ENCODE results near the gene MAPK8IP3. TPM values are rescaled to one million over a fixed set of nuclear protein-coding genes. Genes with fewer than 3 reads are reported as not detected.

MAPK8IP3 gene
- total and polyA plus RNA-seq, 9 of the 15 experiments (the other 6 are each of a cell fraction or from before 2014, with no cell fraction given): 0.17 to 58.7 (median 16.7) TPM

DNA sequence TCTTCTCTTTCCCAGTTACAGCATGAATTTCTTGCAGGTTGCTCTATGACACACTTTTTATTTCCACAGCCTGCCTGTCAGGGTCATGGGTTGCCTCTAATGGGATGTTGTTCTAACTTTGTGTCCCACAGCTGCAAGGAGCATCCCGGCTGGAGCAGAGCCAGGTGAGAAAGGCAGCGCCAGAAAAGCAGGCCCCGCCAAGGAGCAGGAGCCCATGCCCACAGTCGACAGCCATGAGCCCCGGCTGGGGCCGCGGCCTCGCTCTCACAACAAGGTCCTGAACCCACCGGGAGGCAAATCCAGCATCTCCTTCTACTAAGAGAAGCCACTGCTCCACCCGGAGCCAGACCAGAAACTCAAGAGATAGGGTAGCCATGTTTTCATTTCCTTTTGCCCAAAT lies 7.3 kb upstream of the MAPK8IP3 start:
- Histone ChIP-seq H3K36me3 (ENCODE audit: control insufficient read depth, insufficient read depth, low read length) (peaks cover 93% of the 10 kb centered on the region), H3K4me1 (replicated peaks in 1 of 2; ENCODE audit: control insufficient read depth in 2 of 2, insufficient read depth in 2 of 2, low read length in 2 of 2) (no peaks in the 10 kb centered on the region; a peak in 1 of 5 replicates), H4K20me1 (replicated peaks; ENCODE audit: control insufficient read depth, insufficient read depth, low read length) (no peaks in the 10 kb centered on the region; the same call in 1 of the 2 replicates), H3K9ac (ENCODE audit: insufficient read depth in 1 of 2, low read depth in 2 of 2, low read length in 2 of 2) (no peak overlapping the region), H3K4me3 (no peak overlapping the region), H3K4me2 (ENCODE audit: insufficient read depth, low read length) (no peak overlapping the region), H2AFZ (ENCODE audit: low read depth, low read length) (no peak overlapping the region), H3K27ac (ENCODE audit: extremely low read depth, low read depth, low read length) (no peak overlapping the region), H3K79me2 (ENCODE audit: control insufficient read depth, insufficient read depth, low read length) (peaks cover 10% of the 10 kb centered on the region; the same call in 2 of the 3 replicates), H3K9me1 (ENCODE audit: control insufficient read depth, insufficient read depth, low read length) (no peaks in the 10 kb centered on the region), H3K27me3 (ENCODE audit: control insufficient read depth in 2 of 2, insufficient read depth in 2 of 2, low read length in 2 of 2) (no peaks in the 10 kb centered on the region), H3K9me3 (replicated peaks; ENCODE audit: control insufficient read depth, insufficient read depth, low read depth, low read length) (no peaks in the 10 kb centered on the region)
- POLR2A ChIA-PET: no interaction called here
- BruUV-seq (replicated peaks): no TSS peak
- CTCF ChIA-PET (ENCODE audit: low intra/inter-chr PET ratio): no interaction called here
- 94% methylated on average over 10 of the region's 10 CpGs for WGBS (ENCODE audit: insufficient coverage, low coverage, missing lambda C conversion rate)
- in situ Hi-C loops (cut with MboI) (no loop called here), intact Hi-C loops (cut with micrococcal nuclease) (no loop called here)
- DNase-seq (ENCODE audit: extremely low read depth in 1 of 4, low spot score in 3 of 4) (no peak), FAIRE-seq (no peak), ATAC-seq (no peak)
- TF ChIP-seq ZNF12 (CRISPR knock-in tag; IDR thresholded peaks at IDR 0.05) (no peak), NFYB (IDR thresholded peaks at IDR 0.05; ENCODE audit: extremely low read depth, insufficient read length) (no peak), ZBTB8A (IDR thresholded peaks at IDR 0.05; ENCODE audit: partially characterized antibody) (no peak), ZNF253 (CRISPR knock-in tag; conservative IDR thresholded peaks at IDR 0.05) (no peak), RAD51 (IDR thresholded peaks at IDR 0.05; ENCODE audit: borderline replicate concordance, low read depth) (no peak), MYNN (IDR thresholded peaks at IDR 0.05) (no peak), MYNN (CRISPR knock-in tag; IDR thresholded peaks at IDR 0.05) (no peak), NFE2 (IDR thresholded peaks at IDR 0.05; ENCODE audit: low read depth) (no peak), ZFP36 (IDR thresholded peaks at IDR 0.05; ENCODE audit: low read depth, low read length, partially characterized antibody) (no peak), EHMT2 (IDR thresholded peaks at IDR 0.05) (no peak), SAP30 (IDR thresholded peaks at IDR 0.05; ENCODE audit: borderline replicate concordance, insufficient read depth, low read depth, low read length, poor library complexity, severe bottlenecking) (no peak), ZKSCAN1 (IDR thresholded peaks at IDR 0.05; ENCODE audit: low read depth, low read length) (no peak), E2F3 (CRISPR knock-in tag; IDR thresholded peaks at IDR 0.05) (no peak), HOXB6 (CRISPR knock-in tag; IDR thresholded peaks at IDR 0.05; ENCODE audit: borderline replicate concordance) (no peak)
- TF ChIP-seq, protein P1, sequence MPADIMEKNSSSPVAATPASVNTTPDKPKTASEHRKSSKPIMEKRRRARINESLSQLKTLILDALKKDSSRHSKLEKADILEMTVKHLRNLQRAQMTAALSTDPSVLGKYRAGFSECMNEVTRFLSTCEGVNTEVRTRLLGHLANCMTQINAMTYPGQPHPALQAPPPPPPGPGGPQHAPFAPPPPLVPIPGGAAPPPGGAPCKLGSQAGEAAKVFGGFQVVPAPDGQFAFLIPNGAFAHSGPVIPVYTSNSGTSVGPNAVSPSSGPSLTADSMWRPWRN (IDR thresholded peaks at IDR 0.05; ENCODE audit: low read depth): no peak
